ENCODE measurements around the gene KSR2. TPM values are rescaled to one million over a fixed set of nuclear protein-coding genes. Genes with fewer than 3 reads are reported as not detected.

Gene KSR2
- total RNA-seq, 1 experiment from 2014 or later: 0.08 TPM

DNA sequence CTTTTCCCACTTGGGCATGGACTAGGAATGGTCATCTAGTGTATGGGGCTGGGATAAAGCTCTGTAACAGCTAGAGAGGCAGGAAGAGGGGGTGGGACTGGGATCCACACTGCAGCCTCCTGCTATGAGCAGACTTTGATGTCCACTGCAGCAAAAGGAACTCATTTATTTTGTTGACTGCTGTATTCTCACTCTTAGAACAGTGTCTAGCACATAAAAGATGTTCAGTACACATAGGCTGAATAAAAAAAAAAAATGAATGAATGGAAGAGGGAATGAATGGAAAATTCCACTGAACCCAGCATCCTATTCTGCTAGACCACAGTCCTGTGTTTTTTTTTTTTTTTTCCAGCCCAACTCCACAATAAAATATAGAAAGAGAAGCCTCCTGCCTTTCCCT, 501.2 kb downstream of the KSR2 start:
- no peak for DNase-seq (ENCODE audit: low spot score)

DNA sequence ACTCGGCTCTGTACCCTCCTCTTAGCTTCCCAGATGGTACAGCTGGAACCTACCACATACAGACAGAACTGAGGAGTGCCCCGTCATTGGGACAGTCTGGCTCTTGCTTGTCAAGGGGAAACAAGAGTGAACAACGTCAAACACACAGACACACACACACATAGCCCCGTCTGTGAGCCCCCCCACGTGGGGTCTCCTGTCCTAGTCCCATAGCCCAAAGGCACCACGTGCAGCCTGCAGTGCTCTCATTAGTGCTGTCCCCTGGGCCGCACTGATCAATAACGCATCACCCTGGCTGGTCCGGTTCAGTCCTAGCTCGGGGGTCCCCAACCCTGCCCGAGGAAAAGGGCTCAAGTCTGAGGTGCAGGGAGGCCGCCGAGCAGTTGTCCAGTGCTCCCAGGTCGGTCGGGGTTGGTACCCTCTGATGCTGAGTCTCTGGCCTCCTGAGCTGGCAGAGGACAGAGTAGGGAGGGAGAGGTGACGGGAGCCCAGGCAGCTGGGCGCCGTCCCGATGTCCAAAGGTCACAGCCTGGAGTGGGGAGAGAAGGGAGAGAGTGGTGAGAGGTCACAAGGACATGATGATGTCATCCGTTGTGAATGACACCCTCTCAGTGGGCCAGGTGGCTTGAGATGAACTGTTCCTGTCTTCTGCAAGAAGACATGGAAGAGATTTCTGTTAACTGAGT, 502.0 kb downstream of the KSR2 start:
- no peak for DNase-seq (ENCODE audit: low spot score)

DNA sequence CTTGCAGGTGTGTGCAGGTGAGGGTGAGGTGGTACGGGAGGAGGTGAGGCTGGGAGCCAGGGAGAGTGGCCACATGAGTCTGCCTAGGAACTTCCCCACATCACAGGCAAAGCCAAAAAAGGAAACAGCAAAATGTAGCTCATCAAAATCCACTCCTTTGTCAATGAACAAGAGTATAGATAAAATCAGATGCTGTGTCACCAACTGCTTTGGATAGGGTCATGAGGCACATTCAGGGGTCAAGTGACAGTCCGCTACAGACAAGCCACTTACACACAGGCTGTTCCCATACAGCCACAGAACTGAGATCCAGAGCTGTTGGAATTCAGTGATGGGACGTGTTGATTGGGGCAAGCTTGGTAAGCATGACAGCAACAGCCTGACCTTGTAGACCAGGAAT, 507.1 kb downstream of the KSR2 start:
- no peak for DNase-seq (ENCODE audit: low spot score)

DNA sequence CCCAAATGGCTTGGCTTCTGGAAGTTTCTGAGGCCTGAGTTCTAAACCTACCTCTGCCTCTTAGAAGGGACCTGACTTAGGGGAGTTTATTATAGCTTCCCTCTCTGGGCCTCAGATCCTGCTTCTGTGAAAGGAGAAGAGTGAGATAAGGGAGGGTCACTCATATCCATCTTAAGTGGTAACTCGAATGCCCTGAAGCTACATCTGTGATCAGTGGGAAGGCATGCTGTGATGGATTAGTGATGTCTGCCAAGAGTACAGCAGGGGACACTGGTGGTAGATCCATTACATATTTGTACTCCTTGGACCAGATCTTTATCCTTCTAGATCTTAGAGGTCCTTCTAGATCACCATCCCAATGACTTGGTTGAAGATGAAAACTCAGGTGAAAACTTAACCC, 509.6 kb downstream of the KSR2 start:
- DNase-seq (ENCODE audit: low spot score): no peak

- no peak for DNase-seq (ENCODE audit: low spot score)
These were observed 511.6 kb downstream of the KSR2 start for GRCh38 chr12:117457189-117457588.

GRCh38 chr12:117456076-117456475, 512.7 kb downstream of the KSR2 start:
- no peak for DNase-seq (ENCODE audit: low spot score)

DNA sequence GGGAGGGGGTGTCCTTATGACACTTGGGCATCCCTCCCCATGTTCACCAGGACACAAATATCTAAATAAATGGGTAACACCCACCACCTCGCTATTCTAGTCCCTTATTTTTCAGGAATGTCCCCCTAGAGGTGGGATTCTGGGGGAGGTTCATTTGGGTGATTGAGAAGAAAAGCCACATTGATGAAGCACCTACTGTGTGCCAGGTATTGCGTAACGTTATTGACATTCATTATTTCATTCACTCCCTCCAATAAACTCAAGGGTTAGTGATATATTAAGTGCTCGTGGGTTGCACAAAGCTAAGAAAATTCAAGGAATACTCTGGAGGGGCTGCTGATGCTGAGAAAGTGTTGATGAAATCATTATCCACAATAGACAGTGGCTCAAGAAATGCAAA, 514.8 kb downstream of the KSR2 start:
- DNase-seq (ENCODE audit: low spot score): no peak

- no peak for DNase-seq (ENCODE audit: low spot score)
These were observed 516.7 kb downstream of the KSR2 start for GRCh38 chr12:117452112-117452511.

- no peak for DNase-seq (ENCODE audit: low spot score)
These were observed 518.6 kb downstream of the KSR2 start for GRCh38 chr12:117450209-117450608.

GRCh38 chr12:117447665-117448366, 521.0 kb downstream of the KSR2 start:
- DNase-seq (ENCODE audit: low spot score): no peak

DNA sequence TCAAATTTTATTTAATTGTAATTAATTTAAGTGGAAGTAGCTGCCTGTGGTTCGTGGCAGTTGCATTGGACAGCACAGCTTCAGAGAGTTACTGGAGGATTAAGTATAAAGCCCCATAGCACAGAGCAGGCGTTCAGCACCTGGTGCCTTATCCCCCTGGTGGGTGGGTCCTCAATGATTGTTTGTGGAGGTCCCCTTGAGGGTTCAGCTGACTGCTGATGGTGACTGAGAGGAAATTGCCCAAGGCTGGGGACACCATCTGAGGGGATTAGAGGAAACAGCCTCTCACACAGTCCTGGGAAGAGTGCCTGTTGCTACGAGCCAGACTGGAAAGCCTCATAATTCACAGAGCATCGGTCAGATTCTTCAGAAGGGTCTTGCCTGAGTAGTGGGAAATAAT, 524.0 kb downstream of the KSR2 start:
- no peak for DNase-seq (ENCODE audit: low spot score)

DNA sequence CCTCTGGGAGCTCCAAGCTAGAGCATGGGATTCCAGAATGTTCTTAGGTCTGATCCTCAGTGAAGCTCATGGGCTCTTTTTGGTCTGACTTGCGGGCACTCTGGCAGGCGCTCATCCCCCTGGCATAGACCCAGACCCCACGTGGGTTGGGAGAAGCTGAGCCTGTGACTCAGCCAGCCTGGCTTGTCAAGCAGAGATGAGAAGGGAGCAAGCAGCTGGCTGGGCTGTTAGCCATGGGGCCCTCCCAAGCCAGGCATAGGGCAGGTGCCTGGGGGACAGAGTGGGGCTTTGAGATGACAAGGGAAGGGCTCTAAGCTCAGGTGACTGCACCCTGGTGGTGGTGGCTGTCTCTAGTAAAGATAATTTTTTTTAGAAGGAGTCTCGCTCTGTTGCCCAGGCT, 527.0 kb downstream of the KSR2 start:
- no peak for DNase-seq (ENCODE audit: low spot score)

DNA sequence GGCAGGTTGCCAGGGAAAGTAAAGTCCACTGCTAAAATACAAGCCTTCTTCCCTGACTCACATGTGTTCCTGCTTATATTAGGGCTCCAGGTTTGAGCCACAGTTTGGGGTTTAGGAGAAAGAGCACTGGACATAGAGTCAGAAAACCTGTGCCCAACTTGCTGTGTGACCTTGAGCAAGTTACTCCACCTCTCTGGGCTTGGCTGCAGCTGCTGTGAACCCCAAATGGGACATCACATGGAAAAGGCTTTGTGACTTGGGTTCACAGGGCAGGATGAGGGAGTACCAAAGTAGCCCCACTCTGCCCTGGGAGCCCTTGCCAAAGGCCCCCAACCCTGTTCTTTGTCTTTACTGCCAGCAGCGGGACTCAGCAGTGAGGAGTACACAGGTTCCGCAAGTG, 528.4 kb downstream of the KSR2 start:
- DNase-seq (ENCODE audit: low spot score): no peak

DNA sequence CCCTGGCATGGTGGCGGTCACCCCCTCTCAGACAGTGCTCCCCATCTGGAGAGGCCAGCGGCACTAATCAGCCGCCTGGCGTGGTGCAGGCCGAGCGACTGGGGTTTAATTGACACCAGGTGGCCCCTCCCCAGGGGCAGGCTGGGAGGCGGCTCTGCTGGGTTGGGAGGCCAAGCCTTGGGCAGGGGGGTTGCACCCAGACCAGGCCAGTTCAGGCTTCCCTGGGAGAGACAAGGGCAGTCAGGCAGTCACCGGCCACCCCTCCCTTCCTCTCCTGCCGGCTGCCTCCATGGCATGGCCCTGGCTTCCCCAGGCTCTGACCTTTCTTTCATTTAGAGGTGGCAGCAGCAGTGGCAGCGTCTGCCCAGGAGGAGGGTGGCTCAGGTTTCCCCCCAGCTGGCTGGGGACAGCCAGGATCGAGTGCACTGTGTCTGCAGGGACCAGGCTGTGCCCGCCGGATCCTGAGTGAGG, 529.2 kb downstream of the KSR2 start:
- no peak for DNase-seq (ENCODE audit: low spot score)

- no peak for DNase-seq (ENCODE audit: low spot score)
These were observed 530.0 kb downstream of the KSR2 start for GRCh38 chr12:117438809-117439208.

GRCh38 chr12:117437516-117438255, 531.1 kb downstream of the KSR2 start:
- no peak for DNase-seq (ENCODE audit: low spot score)

DNA sequence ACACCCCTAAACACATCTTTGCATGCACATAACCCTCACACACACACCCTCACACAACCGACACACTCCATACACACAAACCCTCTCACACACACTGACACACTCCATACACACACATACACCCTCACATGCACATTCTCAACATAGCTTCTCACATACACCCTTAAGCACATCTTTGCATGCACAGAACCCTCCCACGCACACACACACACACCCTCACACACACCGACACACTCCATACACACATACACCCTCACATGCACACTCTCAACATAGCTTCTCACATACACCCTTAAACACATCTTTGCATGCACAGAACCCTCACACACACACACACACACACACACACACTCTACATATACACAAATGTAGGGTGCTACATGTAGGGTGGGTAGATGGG, 534.9 kb downstream of the KSR2 start:
- no peak for DNase-seq (ENCODE audit: low spot score)

- DNase-seq (ENCODE audit: low spot score): no peak
These were observed 538.5 kb downstream of the KSR2 start for GRCh38 chr12:117430246-117430645.

DNA sequence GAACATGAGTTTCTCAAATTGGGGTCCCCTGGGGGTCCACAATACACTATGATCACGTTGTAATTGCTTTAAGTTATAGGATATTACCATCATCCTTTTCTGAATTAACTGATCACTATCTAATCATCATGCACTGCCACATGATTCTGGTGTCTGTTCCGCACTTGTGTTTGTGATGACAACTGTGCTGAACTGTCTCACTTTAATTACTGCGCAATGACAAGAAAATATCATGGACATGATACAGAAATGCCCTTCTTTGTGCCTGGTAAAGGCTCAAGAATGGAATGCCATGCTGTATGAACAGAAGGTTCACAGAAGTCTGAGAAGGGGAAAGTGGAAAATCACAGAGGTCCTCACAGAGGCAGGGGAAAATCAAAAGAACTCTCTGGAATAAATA, 541.6 kb downstream of the KSR2 start:
- no peak for DNase-seq (ENCODE audit: low spot score)

- no peak for DNase-seq (ENCODE audit: low spot score)
These were observed 546.8 kb downstream of the KSR2 start for GRCh38 chr12:117421987-117422386.

DNA sequence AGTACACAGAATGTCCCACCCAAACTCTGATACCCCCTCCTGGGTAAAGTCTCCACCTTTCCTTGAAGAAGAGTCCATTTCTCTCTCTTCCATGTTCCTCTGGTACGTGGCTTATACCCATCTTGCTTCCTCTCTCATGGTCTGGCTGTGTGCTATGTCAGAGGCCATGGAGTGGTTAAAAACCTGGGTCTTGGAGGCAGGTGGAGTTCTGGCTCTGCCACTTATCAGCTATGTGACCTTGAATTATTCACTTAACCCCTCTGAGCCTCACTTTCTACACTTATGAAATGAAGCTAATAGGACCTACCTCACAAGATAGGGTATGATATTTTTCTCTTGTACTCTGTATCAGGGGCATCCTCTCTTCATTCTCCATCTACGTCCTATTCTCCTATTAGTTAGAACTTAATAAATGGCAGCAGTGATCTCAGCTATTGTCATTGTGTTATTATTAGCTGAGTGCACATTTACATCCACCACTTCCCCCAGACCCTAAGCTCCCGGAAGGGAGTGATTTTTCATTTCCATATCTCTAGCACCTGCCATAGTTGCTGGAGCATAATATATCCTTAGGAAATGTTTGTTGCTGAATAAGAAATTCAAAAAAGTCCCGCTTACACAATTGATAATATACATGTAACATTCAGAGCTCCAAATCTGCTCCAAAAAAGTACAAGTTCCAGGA, 547.6 kb downstream of the KSR2 start:
- no peak for DNase-seq (ENCODE audit: low spot score)

GRCh38 chr12:117417004-117417403, 551.8 kb downstream of the KSR2 start:
- DNase-seq (ENCODE audit: low spot score): no peak
